OCI-LY3 (cell line): ENCODE measurements around the gene FGD4.

Experiments
- H2AFZ ChIP-seq: fragments of 200-600, 300-600 bp; shearing (Covaris generic); 2 replicates; pipeline ENCODE4 v1.6.0; 2014; ENCODE audit warnings: antibody characterized with exemption, low read depth, low read length
- H3K27ac ChIP-seq: fragments of 200-600, 300-600 bp; sonication (generic); 2 replicates; pipeline ENCODE4 v1.5.1; 2014; ENCODE audit warnings: mild to moderate bottlenecking, low read length, moderate library complexity, mixed read lengths
- H3K27me3 ChIP-seq: fragments of 200-600, 300-600 bp; sonication (generic); 2 replicates; pipeline ENCODE4 v1.6.1; 2014; ENCODE audit warnings: low read depth, low read length, mixed read lengths
- H3K36me3 ChIP-seq: fragments of 200-600, 300-600 bp; sonication (generic); replicated peaks from 2 replicates; pipeline ENCODE3; 2014; ENCODE audit warnings: low read depth, low read length, mixed read lengths
- H3K4me1 ChIP-seq: fragments of 300-600, 200-600 bp; sonication (generic); 2 replicates; pipeline ENCODE4 v1.6.1; 2014; ENCODE audit warnings: low read length, mixed read lengths
- H3K4me2 ChIP-seq: fragments of 200-600, 300-600 bp; sonication (generic); 2 replicates; pipeline ENCODE4 v1.6.1; 2014; ENCODE audit warnings: low read length, mixed read lengths
- H3K4me3 ChIP-seq: fragments of 300-600, 200-600 bp; sonication (generic); 2 replicates; pipeline ENCODE4 v1.5.1; 2014; ENCODE audit warnings: antibody characterized with exemption, mild to moderate bottlenecking, low read length, moderate library complexity
- H3K79me2 ChIP-seq: fragments of 300-600, 200-600 bp; shearing (Covaris generic); 2 replicates; pipeline ENCODE4 v1.6.1; 2014; ENCODE audit warnings: mild to moderate bottlenecking, low read length, mixed read lengths
- H3K9ac ChIP-seq: fragments of 300-600, 200-600 bp; shearing (Covaris generic); 2 replicates; pipeline ENCODE4 v1.6.0; 2014; ENCODE audit warnings: mild to moderate bottlenecking, low read length, moderate library complexity
- H3K9me3 ChIP-seq: fragments of 200-600, 300-600 bp; shearing (Covaris generic); 2 replicates; pipeline ENCODE4 v1.6.1; 2014; ENCODE audit warnings: low read length, mixed read lengths; ENCODE audit not compliant: insufficient read depth
- H4K20me1 ChIP-seq: fragments of 200-600, 300-600 bp; sonication (generic); 2 replicates; pipeline ENCODE4 v1.6.1; 2016; ENCODE audit warnings: low read length, mixed read lengths; ENCODE audit not compliant: insufficient read depth
- CTCF ChIP-seq: fragments of 200-600, 300-600 bp; sonication (generic); IDR thresholded peaks from 2 replicates; pipeline ENCODE4 v1.5.1; 2014; ENCODE audit warnings: antibody characterized with exemption, low read length, low read depth
- EZH2phosphoT487 ChIP-seq: fragments of 200-600 bp; shearing (Covaris generic); IDR thresholded peaks from 2 replicates; pipeline ENCODE4 v1.6.1; 2018; ENCODE audit warnings: antibody characterized with exemption, mixed run types, low read depth

FGD4 gene

GRCh38 chr12:32466986-32467711 lies 67.8 kb downstream of the FGD4 start:
- Histone ChIP-seq H3K4me1 (no peaks in the 10 kb centered on the region), H2AFZ (no peak overlapping the region), H4K20me1 (no peaks in the 10 kb centered on the region), H3K4me3 (no peak overlapping the region), H3K27ac (no peak overlapping the region), H3K9ac (no peak overlapping the region), H3K9me3 (no peaks in the 10 kb centered on the region), H3K36me3 (no peaks in the 10 kb centered on the region), H3K4me2 (no peak overlapping the region), H3K79me2 (no peaks in the 10 kb centered on the region), H3K27me3 (no peaks in the 10 kb centered on the region)
- TF ChIP-seq EZH2phosphoT487 (no peak), CTCF (no peak)

GRCh38 chr12:32467959-32468863 lies 68.9 kb downstream of the FGD4 start:
- H2AFZ ChIP-seq, result no peak overlapping the region
- H3K27me3 ChIP-seq, result no peaks in the 10 kb centered on the region
- no peak overlapping the region for H3K9ac ChIP-seq
- H3K4me3 ChIP-seq, result no peak overlapping the region
- H3K9me3 ChIP-seq, result no peaks in the 10 kb centered on the region
- no peaks in the 10 kb centered on the region for H3K36me3 ChIP-seq
- no peak overlapping the region for H3K27ac ChIP-seq
- H3K4me1 ChIP-seq, result no peaks in the 10 kb centered on the region
- H3K79me2 ChIP-seq, result no peaks in the 10 kb centered on the region
- no peak overlapping the region for H3K4me2 ChIP-seq
- no peaks in the 10 kb centered on the region for H4K20me1 ChIP-seq
- TF ChIP-seq EZH2phosphoT487 (no peak), CTCF (no peak)

GRCh38 chr12:32470936-32471470 lies 71.6 kb downstream of the FGD4 start:
- Histone ChIP-seq H3K4me3 (no peak overlapping the region), H2AFZ (no peak overlapping the region), H3K27me3 (no peaks in the 10 kb centered on the region), H3K4me1 (no peaks in the 10 kb centered on the region), H4K20me1 (no peaks in the 10 kb centered on the region), H3K9me3 (no peaks in the 10 kb centered on the region), H3K36me3 (no peaks in the 10 kb centered on the region), H3K4me2 (no peak overlapping the region), H3K9ac (no peak overlapping the region), H3K27ac (no peak overlapping the region), H3K79me2 (no peaks in the 10 kb centered on the region)
- TF ChIP-seq CTCF, result no peak
- TF ChIP-seq EZH2phosphoT487, result no peak

GRCh38 chr12:32471591-32472001 lies 72.2 kb downstream of the FGD4 start:
- Histone ChIP-seq H3K9me3 (no peaks in the 10 kb centered on the region), H3K79me2 (no peaks in the 10 kb centered on the region), H4K20me1 (no peaks in the 10 kb centered on the region), H3K4me2 (no peak overlapping the region), H3K4me1 (no peaks in the 10 kb centered on the region), H3K27me3 (no peaks in the 10 kb centered on the region), H2AFZ (no peak overlapping the region), H3K9ac (no peak overlapping the region), H3K4me3 (no peak overlapping the region), H3K27ac (no peak overlapping the region), H3K36me3 (no peaks in the 10 kb centered on the region)
- TF ChIP-seq CTCF, result no peak
- TF ChIP-seq EZH2phosphoT487, result no peak
